Measurements from ENCODE around the gene LCN12.

LCN12 gene

DNA sequence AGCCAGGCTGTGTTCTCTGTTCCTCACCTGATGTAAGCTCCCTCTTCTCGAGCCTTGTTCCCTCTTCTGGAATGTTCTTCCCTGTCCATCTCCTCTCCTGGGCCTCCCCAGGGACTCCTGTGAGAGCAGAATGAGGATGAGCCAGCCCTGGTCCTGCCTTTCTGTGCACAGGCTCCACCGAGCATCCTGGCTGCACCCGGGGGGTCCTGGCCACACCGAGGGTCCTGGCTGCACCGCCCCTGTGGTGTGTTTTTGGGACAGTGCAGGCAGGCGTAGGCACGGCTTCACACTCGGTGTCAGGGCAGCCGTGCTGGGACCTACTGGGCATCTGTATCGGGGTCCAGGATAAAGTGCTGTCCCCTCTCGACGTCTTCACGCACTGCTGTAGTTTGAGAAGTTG is 25.3 kb upstream of the LCN12 start:
- H3K4me3 ChIP-seq (ENCODE audit: insufficient read depth, low read length, poor library complexity, severe bottlenecking) = no peak overlapping the region
- H4K20me1 ChIP-seq (ENCODE audit: low read depth, low read length) = no peaks in the 10 kb centered on the region
- H3K36me3 ChIP-seq (ENCODE audit: low read length) = no peaks in the 10 kb centered on the region
- no peaks in the 10 kb centered on the region for H3K27me3 ChIP-seq (ENCODE audit: low read length)
- H3K27ac ChIP-seq (ENCODE audit: low read depth, low read length) = no peak overlapping the region
- H3K4me2 ChIP-seq (ENCODE audit: low read depth, low read length, poor library complexity, severe bottlenecking) = no peak overlapping the region
- no peaks in the 10 kb centered on the region for H3K9me3 ChIP-seq (ENCODE audit: insufficient read depth, low read length)
- no peak for TF ChIP-seq CTCF (IDR thresholded peaks at IDR 0.05; ENCODE audit: insufficient read depth, low read length, poor library complexity, severe bottlenecking)
- TF ChIP-seq EZH2phosphoT487 (conservative IDR thresholded peaks at IDR 0.05; ENCODE audit: low read length) = no peak
- no peak overlapping the region for H2AFZ ChIP-seq (ENCODE audit: low read depth, low read length, severe bottlenecking)
- no peaks in the 10 kb centered on the region for H3K79me2 ChIP-seq (ENCODE audit: insufficient read depth, low read length)
- H3F3A ChIP-seq (ENCODE audit: insufficient read depth) = 0 out of 2 replicates have a peak, but pooled peaks cover 4% of the 10 kb centered on the region
- no peak overlapping the region for H3K9ac ChIP-seq (ENCODE audit: low read length)
- H3K9me2 ChIP-seq (replicated peaks; ENCODE audit: insufficient read depth, low read length) = no peaks in the 10 kb centered on the region

- Histone ChIP-seq H2AFZ (ENCODE audit: low read depth, low read length, severe bottlenecking) (no peak overlapping the region), H3K4me3 (ENCODE audit: insufficient read depth, low read length, poor library complexity, severe bottlenecking) (no peak overlapping the region), H4K20me1 (ENCODE audit: low read depth, low read length) (no peaks in the 10 kb centered on the region), H3K9ac (ENCODE audit: low read length) (no peak overlapping the region), H3K9me2 (replicated peaks; ENCODE audit: insufficient read depth, low read length) (no peaks in the 10 kb centered on the region), H3K9me3 (ENCODE audit: insufficient read depth, low read length) (no peaks in the 10 kb centered on the region), H3K4me2 (ENCODE audit: low read depth, low read length, poor library complexity, severe bottlenecking) (no peak overlapping the region), H3K27me3 (ENCODE audit: low read length) (no peaks in the 10 kb centered on the region), H3K36me3 (ENCODE audit: low read length) (no peaks in the 10 kb centered on the region), H3K79me2 (ENCODE audit: insufficient read depth, low read length) (no peaks in the 10 kb centered on the region), H3K27ac (ENCODE audit: low read depth, low read length) (no peak overlapping the region), H3F3A (ENCODE audit: insufficient read depth) (0 out of 2 replicates have a peak, but pooled peaks cover 4% of the 10 kb centered on the region)
- TF ChIP-seq CTCF (IDR thresholded peaks at IDR 0.05; ENCODE audit: insufficient read depth, low read length, poor library complexity, severe bottlenecking) = no peak
- no peak for TF ChIP-seq EZH2phosphoT487 (conservative IDR thresholded peaks at IDR 0.05; ENCODE audit: low read length)
These were observed 24.5 kb upstream of the LCN12 start for GRCh38 chr9:136927343-136928271.

GRCh38 chr9:136928591-136928990 is 23.5 kb upstream of the LCN12 start:
- TF ChIP-seq CTCF (IDR thresholded peaks at IDR 0.05; ENCODE audit: insufficient read depth, low read length, poor library complexity, severe bottlenecking) (no peak), EZH2phosphoT487 (conservative IDR thresholded peaks at IDR 0.05; ENCODE audit: low read length) (no peak)
- no peak overlapping the region for H3K4me3 ChIP-seq (ENCODE audit: insufficient read depth, low read length, poor library complexity, severe bottlenecking)
- H3K27me3 ChIP-seq (ENCODE audit: low read length) = no peaks in the 10 kb centered on the region
- H3K79me2 ChIP-seq (ENCODE audit: insufficient read depth, low read length) = no peaks in the 10 kb centered on the region
- H3K9me3 ChIP-seq (ENCODE audit: insufficient read depth, low read length) = no peaks in the 10 kb centered on the region
- H3K36me3 ChIP-seq (ENCODE audit: low read length) = no peaks in the 10 kb centered on the region
- H2AFZ ChIP-seq (ENCODE audit: low read depth, low read length, severe bottlenecking) = no peak overlapping the region
- H3F3A ChIP-seq (ENCODE audit: insufficient read depth) = 0 out of 2 replicates have a peak, but pooled peaks cover 4% of the 10 kb centered on the region
- no peak overlapping the region for H3K4me2 ChIP-seq (ENCODE audit: low read depth, low read length, poor library complexity, severe bottlenecking)
- no peaks in the 10 kb centered on the region for H4K20me1 ChIP-seq (ENCODE audit: low read depth, low read length)
- H3K9ac ChIP-seq (ENCODE audit: low read length) = no peak overlapping the region
- H3K9me2 ChIP-seq (replicated peaks; ENCODE audit: insufficient read depth, low read length) = no peaks in the 10 kb centered on the region
- no peak overlapping the region for H3K27ac ChIP-seq (ENCODE audit: low read depth, low read length)

All from SU-DHL-6 (cell line).